NCI-H1436 (cell line): ENCODE measurements around the gene ABHD16A.

Source experiments
- DNase-seq: peaks from one replicate; lab custom pipeline; 2025; lab: John Stamatoyannopoulos, UW

ABHD16A gene

GRCh38 chr6:31730631-31731086, 27.5 kb upstream of the ABHD16A start:
- DNase-seq: no peak

GRCh38 chr6:31729979-31730630, 27.0 kb upstream of the ABHD16A start:
- peak; percentile 70 for DNase-seq

GRCh38 chr6:31729515-31729978, 26.4 kb upstream of the ABHD16A start:
- DNase-seq: peak; percentile 78

- no peak for DNase-seq
Observed at GRCh38 chr6:31728767-31729514, 25.8 kb upstream of the ABHD16A start, which contains the start of gene DDAH2. DDAH2 (minus strand) TSS chr6:31729299; CDS start chr6:31729161, 138 bp downstream.

GRCh38 chr6:31727717-31728671, 24.9 kb upstream of the ABHD16A start:
- DNase-seq: no peak

GRCh38 chr6:31727034-31727716, 24.1 kb upstream of the ABHD16A start:
- no peak for DNase-seq

- DNase-seq: no peak
Observed at GRCh38 chr6:31725502-31726350, 22.6 kb upstream of the ABHD16A start.

GRCh38 chr6:31723980-31724691, 21.0 kb upstream of the ABHD16A start:
- no peak for DNase-seq

GRCh38 chr6:31723245-31723979, 20.3 kb upstream of the ABHD16A start, which contains the start of gene MPIG6B:
MPIG6B (plus strand) TSS chr6:31723373; CDS start chr6:31723384, 11 bp downstream.
- peak; percentile 71 for DNase-seq

GRCh38 chr6:31722173-31722572, 19.0 kb upstream of the ABHD16A start:
- no peak for DNase-seq

- DNase-seq: no peak
Observed at GRCh38 chr6:31721351-31722020, 18.4 kb upstream of the ABHD16A start, which contains the start of gene LY6G6C. LY6G6C (minus strand) TSS chr6:31721746; CDS start chr6:31721679, 67 bp downstream.

- no peak for DNase-seq
Observed at GRCh38 chr6:31720196-31720770, 17.2 kb upstream of the ABHD16A start.

- DNase-seq: no peak
Observed at GRCh38 chr6:31719001-31719400, 15.9 kb upstream of the ABHD16A start.

GRCh38 chr6:31718265-31718664, 15.1 kb upstream of the ABHD16A start:
- no peak for DNase-seq

- DNase-seq: peak; percentile 55
Observed at GRCh38 chr6:31717499-31718222, 14.5 kb upstream of the ABHD16A start.

GRCh38 chr6:31715022-31715958, 12.2 kb upstream of the ABHD16A start, which contains the start of gene LY6G6D:
LY6G6D (plus strand) TSS chr6:31715348; CDS start chr6:31715356, 8 bp downstream.
- DNase-seq: no peak
